Right cardiac atrium (tissue), 5 donors: ENCODE measurements around the gene SH3BP2. TPM values are rescaled to one million over a fixed set of nuclear protein-coding genes. Genes with fewer than 3 reads are reported as not detected.

Source experiments
- ATAC-seq, 2 donors: fragments of 200-7000 bp; cut with Tn5 transposase; one replicate each; pipeline versions ENCODE4 v1.8.0 to v1.9.1; 2020; ENCODE audit warnings: moderate library complexity in 2 of 2, mild to moderate bottlenecking in 1 of 2
- DNase-seq, 3 donors: peaks; one replicate each; pipeline ENCODE4 v3.0.0-alpha.2; 2020
- H3K27ac ChIP-seq: one replicate; pipeline ENCODE4 v1.5.1; 2013; ENCODE audit warnings: mild to moderate bottlenecking, low read length, control low read depth, moderate library complexity
- H3K27me3 ChIP-seq: one replicate; pipeline ENCODE4 v1.6.1; 2013; ENCODE audit not compliant: control insufficient read depth, insufficient read depth
- H3K4me1 ChIP-seq: one replicate; pipeline ENCODE4 v1.6.1; 2013; ENCODE audit warnings: low read length; ENCODE audit not compliant: control insufficient read depth, insufficient read depth
- H3K4me3 ChIP-seq: one replicate; pipeline ENCODE4 v1.5.1; 2013; ENCODE audit warnings: low read length, control low read depth
- H3K9me3 ChIP-seq: one replicate; pipeline ENCODE4 v1.6.1; 2013; ENCODE audit warnings: low read length; ENCODE audit not compliant: control insufficient read depth
- WGBS: extraction: QIAGEN DNeasy Blood & Tissue Kit; methylation state at CpG from one replicate; pipeline ENCODE4 v1.1.7; 2013; 5-methylcytosine and 5-hydroxymethylcytosine counted together
- intact Hi-C, 4 donors: fragments of 100-400 bp; cut with DNase I; formaldehyde crosslinking; loops; one replicate each; pipeline versions ENCODE4 v1.11.0 to v1.14.0; 2022 to 2023
- polyA plus RNA-seq: library from polyadenylated mRNA; stranded (reverse); fragments of 200-250 nt; gene quantifications from one replicate; pipeline ENCODE4 v1.2.3, GENCODE V29; 2013
- total RNA-seq, 4 donors: library from RNA; stranded (reverse); fragmentation: NEBNext Ultra II Directional; extraction: Animal tissue kit (Norgen Biotek cat#: 25700); gene quantifications; one replicate each; pipeline ENCODE4 v1.2.1, GENCODE V29; 2021
- donor health status: healthy with polysubstance abuse.
- donor health status: DM: no; HTN: yes; CAD: no.
- donor health status: DM: no; HTN: no; CAD: no.
- donor health status: DM: no; HTN: yes; CAD: no; lungs with severe emphysema.
- donor health status: DM: yes; HTN: yes; CAD: no.

SH3BP2 gene
- total and polyA plus RNA-seq, 5 donors: 20.5 to 28.8 (median 25.0) TPM

DNA sequence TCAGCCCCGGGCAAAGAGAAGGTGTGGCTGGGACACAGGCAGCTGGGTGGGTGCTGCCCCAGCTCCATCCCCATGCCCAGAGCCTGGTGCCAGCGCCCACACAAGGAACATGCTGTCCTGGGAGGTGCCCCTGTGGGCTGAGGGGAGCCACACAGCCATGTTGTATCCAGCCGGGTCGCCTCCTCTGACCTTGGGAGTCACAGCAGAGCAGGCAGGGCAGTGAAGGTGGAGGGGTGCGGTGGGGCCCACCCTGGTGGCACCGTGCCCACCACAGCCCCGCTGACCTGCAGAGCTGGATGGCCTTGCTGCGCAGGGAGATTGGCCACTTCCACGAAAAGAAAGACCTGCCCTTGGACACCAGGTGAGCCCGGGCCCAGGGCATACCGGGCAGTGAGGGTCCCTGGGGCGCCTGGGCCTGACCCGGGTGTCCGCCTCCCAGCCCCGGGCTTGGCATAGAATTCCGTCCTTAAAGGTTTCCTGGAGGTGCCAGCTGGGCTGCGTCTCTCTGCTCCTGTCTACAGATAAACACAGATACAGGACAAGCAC is 32.0 kb downstream of the SH3BP2 start:
- H3K9me3 ChIP-seq: no peaks in the 10 kb centered on the region
- no peak overlapping the region for H3K4me3 ChIP-seq
- no peaks in the 10 kb centered on the region for H3K4me1 ChIP-seq
- intact Hi-C loops: no loop called here
- 89% methylated on average over 17 of the region's 17 CpGs for WGBS
- DNase-seq (peak in 2 of 3 donors; percentile 57 to 66), ATAC-seq (no peak)
- no peaks in the 10 kb centered on the region for H3K27me3 ChIP-seq
- no peak overlapping the region for H3K27ac ChIP-seq

DNA sequence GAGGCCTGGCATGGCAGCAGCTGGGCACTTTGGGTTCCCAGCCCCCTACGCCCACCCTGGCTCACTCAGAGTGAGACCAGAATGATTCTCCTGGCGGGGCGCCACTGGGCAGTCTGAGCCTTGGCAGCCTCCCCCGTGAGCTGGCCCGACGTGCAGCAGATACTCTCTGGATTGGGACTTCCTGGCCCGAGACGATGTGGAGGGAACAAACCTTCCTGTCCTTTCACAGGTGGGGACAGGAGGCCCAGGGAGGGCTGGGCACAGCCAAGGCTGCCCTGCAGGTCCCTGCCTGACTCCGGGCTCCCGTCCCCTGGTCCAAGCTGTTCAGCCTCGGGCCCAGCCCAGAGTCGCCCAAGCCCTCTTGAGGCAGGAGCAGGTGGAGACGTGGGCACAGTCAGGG is 32.9 kb downstream of the SH3BP2 start:
- 67% methylated on average over 13 of the region's 13 CpGs for WGBS
- no peak overlapping the region for H3K4me3 ChIP-seq

DNA sequence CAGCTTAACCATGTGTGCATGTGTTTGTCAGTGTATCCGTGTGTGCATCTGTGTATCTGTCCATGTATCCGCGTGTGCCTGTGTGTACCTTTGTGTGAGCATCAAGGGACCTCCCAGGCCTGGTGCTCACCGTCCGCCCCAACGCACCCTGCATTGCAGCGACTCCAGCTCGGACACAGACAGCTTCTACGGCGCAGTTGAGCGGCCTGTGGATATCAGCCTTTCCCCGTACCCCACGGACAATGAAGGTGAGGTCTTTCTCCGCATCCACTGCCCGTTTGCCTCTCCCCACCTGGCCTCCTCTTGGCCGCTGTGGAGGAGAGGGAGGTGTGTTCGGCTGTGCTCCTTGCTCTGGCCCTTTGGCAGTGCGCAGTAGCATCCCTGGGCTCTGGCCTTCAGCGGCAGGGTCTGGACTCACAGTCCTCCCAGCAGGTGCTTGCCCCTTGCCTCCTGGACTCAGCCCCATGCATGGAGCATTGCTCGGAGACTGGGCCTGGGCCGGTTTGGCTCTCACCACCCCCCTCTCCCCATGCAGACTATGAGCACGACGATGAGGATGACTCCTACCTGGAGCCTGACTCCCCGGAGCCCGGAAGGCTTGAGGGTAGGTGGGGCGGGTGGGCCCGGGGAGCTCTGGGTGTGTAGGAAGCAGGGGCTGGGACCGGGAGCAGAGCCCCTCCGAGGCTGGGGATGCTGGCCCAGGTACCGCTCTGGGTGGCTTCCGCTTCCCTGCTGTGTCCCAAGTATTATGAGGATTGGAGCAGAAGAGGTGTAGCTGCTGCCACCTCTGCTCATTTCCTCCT is 34.4 kb downstream of the SH3BP2 start:
- H3K27me3 ChIP-seq: no peaks in the 10 kb centered on the region
- H3K27ac ChIP-seq: no peak overlapping the region
- H3K4me1 ChIP-seq: no peaks in the 10 kb centered on the region
- ATAC-seq (no peak), DNase-seq (peak in 2 of 3 donors; percentile 33 to 54)
- H3K9me3 ChIP-seq: no peaks in the 10 kb centered on the region
- 92% methylated on average over 31 of the region's 31 CpGs for WGBS
- intact Hi-C loops: no loop called here
- H3K4me3 ChIP-seq: no peak overlapping the region

More for the DNA sequence above, 32.9 kb downstream of the SH3BP2 start:
- no peaks in the 10 kb centered on the region for H3K27me3 ChIP-seq
- intact Hi-C loops: no loop called here
- H3K27ac ChIP-seq: no peak overlapping the region
- no peaks in the 10 kb centered on the region for H3K4me1 ChIP-seq
- DNase-seq: peak in 2 of 3 donors; percentile 71 to 78
- H3K9me3 ChIP-seq: no peaks in the 10 kb centered on the region
- ATAC-seq: no peak

GRCh38 chr4:2827874-2828751 is 35.2 kb downstream of the SH3BP2 start:
- WGBS: 77% methylated on average over 23 of the region's 24 CpGs
- DNase-seq: peak in 2 of 3 donors; percentile 38
- Histone ChIP-seq H3K4me1 (no peaks in the 10 kb centered on the region), H3K9me3 (no peaks in the 10 kb centered on the region), H3K4me3 (no peak overlapping the region), H3K27ac (no peak overlapping the region), H3K27me3 (no peaks in the 10 kb centered on the region)
- no peak for ATAC-seq
- intact Hi-C loops: no loop called here

DNA sequence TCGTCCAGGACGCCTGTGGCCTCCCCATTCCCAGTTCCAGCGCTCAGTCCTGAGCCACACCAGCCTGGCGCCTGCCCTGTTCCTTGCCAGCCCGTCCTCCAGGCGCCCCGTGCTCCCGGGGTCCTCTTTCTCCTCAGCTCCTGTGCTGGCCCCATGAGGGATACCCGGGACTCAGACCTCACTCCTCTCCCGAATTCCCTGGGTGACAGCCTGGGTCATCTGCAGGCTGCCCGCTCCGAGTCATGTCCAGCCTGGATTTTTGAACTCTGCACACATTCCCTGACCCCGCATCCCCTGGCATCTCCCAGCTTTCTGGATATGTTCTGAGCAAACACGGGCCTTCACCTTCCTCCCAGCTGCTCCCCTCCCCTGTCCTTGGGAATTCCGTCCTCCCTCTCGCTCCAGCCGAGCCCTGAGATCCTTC is 35.9 kb downstream of the SH3BP2 start:
- peak in 1 of 3 donors; percentile 33 for DNase-seq
- intact Hi-C loops: no loop called here
- 87% methylated on average over 17 of the region's 17 CpGs for WGBS

DNA sequence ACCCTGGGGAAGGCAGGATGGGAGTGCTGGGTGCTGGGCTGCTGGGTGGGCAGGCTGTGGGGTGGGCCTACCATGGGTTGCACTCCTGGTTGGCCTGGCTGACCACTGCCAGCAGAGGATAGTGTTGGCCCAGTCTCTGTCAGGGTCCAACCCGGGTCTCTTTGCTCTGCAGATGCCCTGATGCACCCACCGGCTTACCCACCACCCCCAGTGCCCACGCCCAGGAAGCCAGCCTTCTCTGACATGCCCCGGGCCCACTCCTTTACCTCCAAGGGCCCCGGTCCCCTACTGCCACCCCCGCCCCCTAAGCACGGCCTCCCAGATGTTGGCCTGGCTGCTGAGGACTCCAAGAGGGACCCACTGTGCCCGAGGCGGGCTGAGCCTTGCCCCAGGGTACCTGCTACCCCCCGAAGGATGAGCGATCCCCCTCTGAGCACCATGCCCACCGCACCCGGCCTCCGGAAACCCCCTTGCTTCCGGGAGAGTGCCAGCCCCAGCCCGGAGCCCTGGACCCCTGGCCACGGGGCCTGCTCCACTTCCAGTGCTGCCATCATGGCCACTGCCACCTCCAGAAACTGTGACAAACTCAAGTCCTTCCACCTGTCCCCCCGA is 36.5 kb downstream of the SH3BP2 start:
- Histone ChIP-seq H3K4me3 (no peak overlapping the region), H3K27me3 (no peaks in the 10 kb centered on the region), H3K9me3 (no peaks in the 10 kb centered on the region), H3K27ac (no peak overlapping the region), H3K4me1 (no peaks in the 10 kb centered on the region)
- no peak for ATAC-seq
- WGBS: 96% methylated on average over 18 of the region's 18 CpGs
- intact Hi-C loops: no loop called here
- peak in 2 of 3 donors; percentile 36 to 66 for DNase-seq

More for the DNA sequence above, 35.9 kb downstream of the SH3BP2 start:
- Histone ChIP-seq H3K4me3 (no peak overlapping the region), H3K4me1 (no peaks in the 10 kb centered on the region), H3K27ac (no peak overlapping the region), H3K9me3 (no peaks in the 10 kb centered on the region), H3K27me3 (no peaks in the 10 kb centered on the region)
- no peak for ATAC-seq

DNA sequence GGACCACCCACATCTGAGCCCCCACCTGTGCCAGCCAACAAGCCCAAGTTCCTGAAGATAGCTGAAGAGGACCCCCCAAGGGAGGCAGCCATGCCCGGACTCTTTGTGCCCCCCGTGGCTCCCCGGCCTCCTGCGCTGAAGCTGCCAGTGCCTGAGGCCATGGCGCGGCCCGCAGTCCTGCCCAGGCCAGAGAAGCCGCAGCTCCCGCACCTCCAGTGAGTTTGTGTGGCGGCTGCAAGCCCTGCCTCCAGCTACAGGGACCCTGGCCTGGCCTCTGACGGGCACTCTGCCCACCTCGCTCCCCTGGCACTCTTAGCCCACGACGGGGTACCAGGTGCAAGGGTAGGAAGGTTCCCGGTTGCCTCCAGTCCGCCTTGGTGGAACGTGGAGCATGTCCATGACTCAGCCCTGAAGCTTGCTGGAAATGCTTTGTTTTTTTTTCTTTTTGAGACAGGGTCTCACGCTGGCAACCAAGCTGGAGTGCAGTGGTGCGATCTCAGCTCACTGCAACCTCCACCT is 37.1 kb downstream of the SH3BP2 start:
- Histone ChIP-seq H3K27ac (no peak overlapping the region), H3K9me3 (no peaks in the 10 kb centered on the region), H3K27me3 (no peaks in the 10 kb centered on the region), H3K4me3 (no peak overlapping the region), H3K4me1 (no peaks in the 10 kb centered on the region)
- intact Hi-C loops: no loop called here
- ATAC-seq (no peak), DNase-seq (peak in 2 of 3 donors; percentile 34 to 51)
- 95% methylated on average over 19 of the region's 19 CpGs for WGBS

DNA sequence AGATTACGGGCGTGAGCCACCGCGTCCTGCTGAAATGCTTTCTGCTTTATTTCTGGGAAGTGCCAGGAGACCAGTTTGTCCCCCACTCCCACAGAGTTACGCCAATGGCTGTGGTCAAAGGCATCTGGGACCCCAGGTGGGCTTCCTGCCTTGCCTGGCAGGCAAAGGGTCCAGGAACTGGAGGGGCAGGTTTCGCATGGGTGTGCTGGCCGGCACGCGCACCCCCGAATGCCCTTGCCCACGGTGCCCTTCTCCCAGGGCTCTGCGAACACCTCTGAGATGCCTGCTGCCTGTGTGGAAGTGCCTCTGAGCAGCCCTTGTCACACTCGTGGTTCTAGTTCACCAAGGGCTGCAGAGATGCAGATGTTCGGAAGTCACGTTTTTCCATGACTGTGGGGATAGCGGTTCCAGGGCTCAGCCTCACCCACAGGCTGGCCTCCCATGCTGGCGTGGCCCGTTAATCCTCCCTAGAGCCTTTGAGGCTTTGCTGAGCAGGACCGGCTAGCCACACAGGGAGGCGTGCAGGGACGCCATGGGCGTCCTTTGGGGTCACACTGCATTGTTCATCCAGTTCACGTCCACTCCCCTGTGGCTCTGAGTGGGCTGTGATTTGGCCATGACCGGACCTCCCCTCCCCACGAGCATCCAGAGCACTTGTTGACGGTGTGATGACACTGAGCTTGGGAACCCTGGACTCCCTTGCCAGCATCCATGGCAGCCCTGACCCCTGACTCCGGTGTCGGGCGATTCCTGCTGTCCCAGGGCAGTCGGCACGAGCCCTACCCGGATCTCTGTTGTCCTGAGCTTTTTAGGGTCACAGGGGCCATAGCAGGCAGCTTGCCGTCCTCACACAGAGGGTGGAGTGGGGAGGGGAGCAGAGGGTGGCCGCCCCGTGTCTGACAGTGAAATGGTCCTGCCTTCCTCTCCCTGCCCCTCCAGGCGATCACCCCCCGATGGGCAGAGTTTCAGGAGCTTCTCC is 38.0 kb downstream of the SH3BP2 start:
- Histone ChIP-seq H3K27ac (no peak overlapping the region), H3K4me3 (no peak overlapping the region), H3K4me1 (no peaks in the 10 kb centered on the region), H3K27me3 (no peaks in the 10 kb centered on the region), H3K9me3 (no peaks in the 10 kb centered on the region)
- 86% methylated on average over 37 of the region's 37 CpGs for WGBS
- ATAC-seq: no peak
- DNase-seq: peak in 1 of 3 donors; percentile 37
- intact Hi-C loops: no loop called here

DNA sequence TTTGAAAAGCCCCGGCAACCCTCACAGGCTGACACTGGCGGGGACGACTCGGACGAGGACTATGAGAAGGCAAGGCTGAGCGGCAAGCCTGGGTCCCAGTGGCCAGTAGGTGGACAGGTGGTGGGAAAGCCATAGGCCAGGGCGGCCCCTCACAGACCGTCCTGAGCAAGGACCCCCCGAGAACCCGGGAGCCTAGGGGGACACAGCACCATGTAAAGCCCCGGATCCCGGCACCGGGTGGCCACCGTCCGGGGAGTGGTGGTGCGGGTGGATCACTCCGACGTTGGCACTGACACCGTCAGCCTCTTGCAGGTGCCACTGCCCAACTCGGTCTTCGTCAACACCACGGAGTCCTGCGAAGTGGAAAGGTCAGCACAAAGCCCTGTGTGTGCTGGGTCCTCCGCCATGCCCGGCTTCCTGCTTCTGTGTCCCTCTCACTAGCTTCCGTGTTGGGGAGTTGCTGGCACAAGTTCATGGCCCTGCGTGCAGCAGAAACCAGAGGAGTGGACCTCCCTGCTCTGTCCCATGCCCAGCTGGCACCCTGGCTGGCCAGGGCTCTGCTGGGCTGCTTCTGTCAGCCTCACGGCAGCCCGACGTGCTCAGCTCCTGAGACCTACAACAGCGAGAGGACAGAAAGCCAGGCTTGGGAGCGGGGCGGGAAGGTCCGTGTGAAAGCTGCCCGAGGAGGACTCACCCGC is 38.9 kb downstream of the SH3BP2 start:
- Histone ChIP-seq H3K27ac (no peak overlapping the region), H3K9me3 (no peaks in the 10 kb centered on the region), H3K27me3 (no peaks in the 10 kb centered on the region), H3K4me3 (no peak overlapping the region), H3K4me1 (no peaks in the 10 kb centered on the region)
- ATAC-seq (no peak), DNase-seq (peak in 2 of 3 donors; percentile 58 to 60)
- intact Hi-C loops: no loop called here
- WGBS: 93% methylated on average over 36 of the region's 36 CpGs
